K562 (cell line): ENCODE data around the gene NFIC. TPM values are rescaled to one million over a fixed set of nuclear protein-coding genes. Genes with fewer than 3 reads are reported as not detected.

Source experiments
- ATAC-seq: fragments of 200-7000 bp; cut with Tn5 transposase; 3 replicates; pipeline ENCODE4 v1.9.1; 2020; ENCODE audit warnings: moderate library complexity
- BruUV-seq: library from RNA; stranded (reverse); fragments of 400-500 nt; replicated peaks from 2 replicates; lab custom pipeline; 2021; lab: Mats Ljungman, UMichigan
- CTCF ChIA-PET: fragments of 300-600 bp; formaldehyde crosslinking; extraction: SDS; loops from one replicate; lab custom pipeline; 2021; ENCODE audit warnings: low intra/inter-chr PET ratio; lab: Yijun Ruan, JAX
- POLR2A ChIA-PET: fragments of 300-600, 350-650 bp; sonication (Branson Sonifier 250); formaldehyde crosslinking; extraction: SDS; loops from one replicate; lab custom pipeline; 2021; ENCODE audit warnings: antibody characterized with exemption, inconsistent platforms; lab: Yijun Ruan, JAX
- DNase-seq, 4 experiments: peaks; one replicate each; pipeline versions ENCODE4 v3.0.0 to v3.0.0-alpha.2; 2011 to 2018; ENCODE audit warnings: low spot score in 3 of 4, mixed read lengths in 3 of 4; ENCODE audit errors: extremely low read depth in 1 of 4
- FAIRE-seq: peaks from 2 replicates; lab custom pipeline; 2011; peaks lifted over from hg19 to GRCh38; lab: Jason Lieb, UNC
- H2AFZ ChIP-seq: 2 replicates; pipeline ENCODE4 v1.6.0; 2011; ENCODE audit warnings: low read depth, low read length, control low read depth, inconsistent platforms
- H3K27ac ChIP-seq: fragments of 200-600 bp; 3 replicates; pipeline ENCODE4 v1.8.0; 2011; ENCODE audit warnings: low read depth, mild to moderate bottlenecking, control low read depth, inconsistent platforms, low read length, moderate library complexity, mixed read lengths; ENCODE audit errors: extremely low read depth
- H3K27me3 ChIP-seq, 2 experiments: fragments of 300-600 bp in 1 of 2; 2 replicates in 1 of 2; 3 replicates in 1 of 2; pipeline versions ENCODE4 v1.6.0 to v1.8.0; 2011; ENCODE audit warnings: inconsistent platforms in 2 of 2, low read length in 2 of 2, mild to moderate bottlenecking in 1 of 2, mixed read lengths in 1 of 2, moderate library complexity in 1 of 2; ENCODE audit not compliant: control insufficient read depth in 2 of 2, insufficient read depth in 2 of 2
- H3K36me3 ChIP-seq: fragments of 300-600 bp; 3 replicates; pipeline ENCODE4 v1.8.0; 2011; ENCODE audit warnings: mild to moderate bottlenecking, low read length, inconsistent platforms; ENCODE audit not compliant: control insufficient read depth, insufficient read depth
- H3K4me1 ChIP-seq, 2 experiments: fragments of 200-600 bp in 1 of 2; replicated peaks in 1 of 2; 2 replicates in 1 of 2; 3 replicates in 1 of 2; pipeline versions ENCODE4 v1.5.1 to v1.8.0; 2011; ENCODE audit warnings: inconsistent platforms in 2 of 2, low read length in 2 of 2, mild to moderate bottlenecking in 1 of 2, mixed read lengths in 1 of 2, moderate library complexity in 1 of 2; ENCODE audit not compliant: control insufficient read depth in 2 of 2, insufficient read depth in 2 of 2
- H3K4me2 ChIP-seq: 2 replicates; pipeline ENCODE4 v1.6.1; 2011; ENCODE audit warnings: low read length, control low read depth, inconsistent platforms, mixed read lengths; ENCODE audit not compliant: insufficient read depth
- H3K4me3 ChIP-seq: fragments of 200-600 bp; sonication (generic), shearing (Covaris generic); 2 replicates; pipeline ENCODE4 v1.5.1; 2016; ENCODE audit warnings: control low read depth, inconsistent platforms
- H3K79me2 ChIP-seq: fragments of 200-600 bp; 3 replicates; pipeline ENCODE4 v1.8.0; 2011; ENCODE audit warnings: low read length, inconsistent platforms; ENCODE audit not compliant: control insufficient read depth, insufficient read depth
- H3K9ac ChIP-seq, 2 experiments: 2 replicates each; pipeline versions ENCODE4 v1.6.0 to v1.6.1; 2011; ENCODE audit warnings: low read depth in 2 of 2, low read length in 2 of 2, control low read depth in 1 of 2, inconsistent platforms in 1 of 2, mild to moderate bottlenecking in 1 of 2, mixed read lengths in 1 of 2; ENCODE audit not compliant: insufficient read depth in 1 of 2
- H3K9me1 ChIP-seq: one replicate; pipeline ENCODE4 v1.6.0; 2011; ENCODE audit warnings: inconsistent platforms, mild to moderate bottlenecking, low read length, moderate library complexity; ENCODE audit not compliant: control insufficient read depth, insufficient read depth
- H3K9me3 ChIP-seq: replicated peaks from 2 replicates; pipeline ENCODE4 v1.5.1; 2011; ENCODE audit warnings: low read depth, low read length, inconsistent platforms; ENCODE audit not compliant: control insufficient read depth, insufficient read depth
- H4K20me1 ChIP-seq: replicated peaks from 2 replicates; pipeline ENCODE4 v1.6.1; 2011; ENCODE audit warnings: low read length, inconsistent platforms, mixed read lengths; ENCODE audit not compliant: control insufficient read depth, insufficient read depth
- BCOR ChIP-seq: fragments of 450-650 bp; IDR thresholded peaks from 2 replicates; pipeline ENCODE4 v1.6.1; 2016
- BHLHE40 ChIP-seq: IDR thresholded peaks from 2 replicates; pipeline ENCODE4 v1.6.1; 2011; ENCODE audit warnings: low read length, improper control_type of control experiment
- MAX ChIP-seq: sonication (generic); formaldehyde crosslinking; IDR thresholded peaks from 2 replicates; pipeline ENCODE4 v1.9.0; 2022; ENCODE audit warnings: mild to moderate bottlenecking, missing genetic modification reagents
- PHB ChIP-seq: fragments of 250-450 bp; sonication (Bioruptor Pico); IDR thresholded peaks from 2 replicates; pipeline ENCODE4 v1.5.0; 2021
- PURB ChIP-seq: sonication (generic); formaldehyde crosslinking; IDR thresholded peaks from 2 replicates; pipeline ENCODE4 v1.9.0; 2021; ENCODE audit warnings: low read depth, mild to moderate bottlenecking, missing genetic modification reagents
- U2AF1 ChIP-seq: fragments of 200-400 bp; formaldehyde crosslinking; optimal IDR thresholded peaks from 2 replicates; pipeline ENCODE3; 2017; ENCODE audit warnings: mild to moderate bottlenecking, low read depth, low read length, moderate library complexity
- YY1 ChIP-seq, 3 experiments: IDR thresholded peaks; 2 replicates each; pipeline ENCODE4 v1.6.1; 2011; ENCODE audit warnings: low read length in 2 of 3, mild to moderate bottlenecking in 2 of 3, moderate library complexity in 2 of 3, borderline replicate concordance in 1 of 3, control low read depth in 1 of 3, low read depth in 1 of 3; ENCODE audit not compliant: insufficient read depth in 3 of 3, insufficient replicate concordance in 2 of 3, control insufficient read depth in 1 of 3, insufficient read length in 1 of 3; ENCODE audit errors: extremely low read depth in 1 of 3
- ZNF592 ChIP-seq: fragments of 450-650 bp; IDR thresholded peaks from 2 replicates; pipeline ENCODE4 v1.6.1; 2017; ENCODE audit warnings: antibody characterized with exemption, mild to moderate bottlenecking
- whole genome bisulfite sequencing: fragments of 100-300 bp; shearing (Covaris generic); methylation state at CpG from one replicate; pipeline ENCODE4 v1.1.6; 2016; ENCODE audit warnings: low coverage, mixed read lengths; ENCODE audit not compliant: insufficient coverage; ENCODE audit errors: missing lambda C conversion rate; 5-methylcytosine and 5-hydroxymethylcytosine counted together
- in situ Hi-C: fragments of 300-500 bp; cut with MboI; formaldehyde crosslinking; loops from 4 replicates; pipeline ENCODE4 v1.15.0; 2018; ENCODE audit warnings: inconsistent platforms, mixed read lengths
- intact Hi-C: fragments of 100-400 bp; cut with micrococcal nuclease; formaldehyde crosslinking; loops from 2 replicates; pipeline ENCODE4 v1.14.2; 2022
- polyA plus RNA-seq, 8 experiments: library from polyadenylated mRNA; depleted of rRNA in 4 of 8; stranded (reverse) in 5 of 8; unstranded in 3 of 8; fragments of >200 nt; fragmentation: Nextera tagmentation in 2 of 8; fragmentation: Illumina TruSeq in 1 of 8; extraction: Ambion mirVana in 2 of 8; extraction: Trizol in 1 of 8; gene quantifications; 2 replicates each; pipeline versions ENCODE4 v1.2.1 to v1.2.3, GENCODE V29; 2011 to 2014; ENCODE audit warnings: inconsistent platforms in 1 of 8, missing spikeins in 1 of 8
- total RNA-seq, 7 experiments: library from RNA; depleted of rRNA in 6 of 7; stranded (reverse); fragments of >200 nt in 6 of 7; fragmentation: Illumina TruSeq in 2 of 7; extraction: Trizol in 2 of 7; gene quantifications; 2 replicates each; pipeline versions ENCODE4 v1.2.1 to v1.2.3, GENCODE V29; 2011 to 2021; ENCODE audit warnings: low replicate concordance in 1 of 7
- TF ChIP-seq, protein P1 (sequence below): fragments of 450-650 bp; IDR thresholded peaks from 2 replicates; pipeline ENCODE4 v1.6.1; 2018; ENCODE audit not compliant: partially characterized antibody
- TF ChIP-seq, protein P2 (sequence below): fragments of 450-650 bp; formaldehyde crosslinking; conservative IDR thresholded peaks from 2 replicates; pipeline ENCODE4 v1.4.0; 2022; ENCODE audit warnings: mild to moderate bottlenecking, missing genetic modification characterization

Gene NFIC
- total and polyA plus RNA-seq, 9 of the 15 experiments (the other 6 are each of a cell fraction or from before 2014, with no cell fraction given): 0.71 to 62.1 (median 6.9) TPM

DNA sequence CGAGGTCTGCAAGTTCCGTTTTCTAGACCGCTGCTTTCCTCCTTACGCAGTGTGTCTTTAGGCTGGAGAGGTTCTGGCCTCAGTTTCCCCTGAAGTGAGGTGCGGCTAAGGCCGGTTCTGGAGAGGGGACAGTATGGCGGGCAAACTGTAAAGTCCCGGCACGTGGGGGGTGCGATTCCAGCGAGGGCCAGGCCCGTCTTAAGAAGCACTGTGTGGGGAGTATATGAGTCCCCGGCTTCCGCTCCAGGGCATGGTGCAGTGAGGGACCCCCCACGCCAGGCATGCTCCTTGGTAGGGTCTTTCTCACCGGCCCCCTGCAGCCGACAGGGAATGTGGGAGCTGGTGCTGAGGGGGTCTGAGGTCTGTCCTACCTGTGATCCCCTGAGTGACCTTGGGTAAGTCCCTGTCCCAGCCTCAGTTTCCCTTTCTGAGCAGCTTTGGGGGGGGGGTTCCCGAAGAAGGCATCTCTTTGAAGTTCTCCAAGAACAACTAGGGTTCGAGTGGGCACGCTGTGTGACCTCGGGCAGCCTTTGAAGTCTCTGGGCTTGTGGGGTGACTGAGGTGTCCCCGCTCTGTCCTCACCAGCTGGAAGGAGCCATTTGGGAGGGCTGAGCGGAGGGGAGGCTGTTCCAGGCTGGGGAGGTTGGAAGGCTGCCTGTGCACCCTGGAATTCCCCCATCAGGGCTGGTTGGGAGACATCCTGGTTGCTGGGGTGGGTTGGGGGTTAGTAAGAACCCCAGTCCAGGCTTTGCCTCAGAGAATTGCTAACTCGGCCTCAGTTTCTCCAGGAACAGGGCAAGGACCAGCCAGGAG, 1.5 kb downstream of the NFIC start:
- in situ Hi-C loops (no loop called here), intact Hi-C loops (no loop called here)
- CTCF ChIA-PET: no interaction called here
- POLR2A ChIA-PET: interaction anchor here (1.0 kb wide), 1 partner anchor 10 kb away, joined by 5 read pairs; no protein-coding TSS in a partner anchor
- no peaks in the 10 kb centered on the region for H3K27me3 ChIP-seq
- H3K4me1 ChIP-seq: peaks cover 56 to 83% of the 10 kb centered on the region in 2 experiments
- H3K4me2 ChIP-seq: peak overlapping the region; percentile 91
- no peaks in the 10 kb centered on the region for H3K9me1 ChIP-seq
- FAIRE-seq (peak; percentile 19), DNase-seq (peak in 2 of 4 experiments; percentile 38 to 50), ATAC-seq (0 out of 3 replicates have a peak, but pooled peaks have one; percentile 4)
- no peaks in the 10 kb centered on the region for H3K9me3 ChIP-seq
- H3K27ac ChIP-seq: peak overlapping the region; percentile 97
- H3K36me3 ChIP-seq: peaks cover 35% of the 10 kb centered on the region; the same call in 2 of the 3 replicates
- H3K79me2 ChIP-seq: peaks cover 96% of the 10 kb centered on the region
- TSS peak; percentile 37 for BruUV-seq
- peak overlapping the region; percentile 73 for H3K4me3 ChIP-seq
- H2AFZ ChIP-seq: no peak overlapping the region
- peaks cover 29% of the 10 kb centered on the region for H4K20me1 ChIP-seq
- 4% methylated on average over 18 of the region's 24 CpGs for WGBS
- H3K9ac ChIP-seq: peak overlapping the region; percentile 83 to 95
- TF ChIP-seq MAX (CRISPR knock-in tag) (peak; percentile 58), ZNF592 (peak; percentile 69), U2AF1 (no peak), YY1 (IDR thresholded peaks at IDR 0.05; ENCODE audit: borderline replicate concordance in 1 of 3, control insufficient read depth in 1 of 3, extremely low read depth in 1 of 3, insufficient read depth in 3 of 3, insufficient read length in 1 of 3, insufficient replicate concordance in 2 of 3, low read depth in 1 of 3, low read length in 2 of 3) (peak in 1 of 3 experiments; percentile 62), PHB (CRISPR knock-in tag) (no peak), BCOR (peak; percentile 66; the same call in 1 of the 2 replicates), PURB (CRISPR knock-in tag) (no peak), BHLHE40 (0 out of 2 replicates have a peak, but pooled peaks have one; percentile 19)
- TF ChIP-seq, protein P1, sequence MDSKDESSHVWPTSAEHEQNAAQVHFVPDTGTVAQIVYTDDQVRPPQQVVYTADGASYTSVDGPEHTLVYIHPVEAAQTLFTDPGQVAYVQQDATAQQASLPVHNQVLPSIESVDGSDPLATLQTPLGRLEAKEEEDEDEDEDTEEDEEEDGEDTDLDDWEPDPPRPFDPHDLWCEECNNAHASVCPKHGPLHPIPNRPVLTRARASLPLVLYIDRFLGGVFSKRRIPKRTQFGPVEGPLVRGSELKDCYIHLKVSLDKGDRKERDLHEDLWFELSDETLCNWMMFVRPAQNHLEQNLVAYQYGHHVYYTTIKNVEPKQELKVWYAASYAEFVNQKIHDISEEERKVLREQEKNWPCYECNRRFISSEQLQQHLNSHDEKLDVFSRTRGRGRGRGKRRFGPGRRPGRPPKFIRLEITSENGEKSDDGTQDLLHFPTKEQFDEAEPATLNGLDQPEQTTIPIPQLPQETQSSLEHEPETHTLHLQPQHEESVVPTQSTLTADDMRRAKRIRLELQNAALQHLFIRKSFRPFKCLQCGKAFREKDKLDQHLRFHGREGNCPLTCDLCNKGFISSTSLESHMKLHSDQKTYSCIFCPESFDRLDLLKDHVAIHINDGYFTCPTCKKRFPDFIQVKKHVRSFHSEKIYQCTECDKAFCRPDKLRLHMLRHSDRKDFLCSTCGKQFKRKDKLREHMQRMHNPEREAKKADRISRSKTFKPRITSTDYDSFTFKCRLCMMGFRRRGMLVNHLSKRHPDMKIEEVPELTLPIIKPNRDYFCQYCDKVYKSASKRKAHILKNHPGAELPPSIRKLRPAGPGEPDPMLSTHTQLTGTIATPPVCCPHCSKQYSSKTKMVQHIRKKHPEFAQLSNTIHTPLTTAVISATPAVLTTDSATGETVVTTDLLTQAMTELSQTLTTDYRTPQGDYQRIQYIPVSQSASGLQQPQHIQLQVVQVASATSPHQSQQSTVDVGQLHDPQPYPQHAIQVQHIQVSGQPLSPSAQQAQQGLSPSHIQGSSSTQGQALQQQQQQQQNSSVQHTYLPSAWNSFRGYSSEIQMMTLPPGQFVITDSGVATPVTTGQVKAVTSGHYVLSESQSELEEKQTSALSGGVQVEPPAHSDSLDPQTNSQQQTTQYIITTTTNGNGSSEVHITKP: peak; percentile 72
- TF ChIP-seq, protein P2, sequence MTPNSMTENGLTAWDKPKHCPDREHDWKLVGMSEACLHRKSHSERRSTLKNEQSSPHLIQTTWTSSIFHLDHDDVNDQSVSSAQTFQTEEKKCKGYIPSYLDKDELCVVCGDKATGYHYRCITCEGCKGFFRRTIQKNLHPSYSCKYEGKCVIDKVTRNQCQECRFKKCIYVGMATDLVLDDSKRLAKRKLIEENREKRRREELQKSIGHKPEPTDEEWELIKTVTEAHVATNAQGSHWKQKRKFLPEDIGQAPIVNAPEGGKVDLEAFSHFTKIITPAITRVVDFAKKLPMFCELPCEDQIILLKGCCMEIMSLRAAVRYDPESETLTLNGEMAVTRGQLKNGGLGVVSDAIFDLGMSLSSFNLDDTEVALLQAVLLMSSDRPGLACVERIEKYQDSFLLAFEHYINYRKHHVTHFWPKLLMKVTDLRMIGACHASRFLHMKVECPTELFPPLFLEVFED (CRISPR knock-in tag): no peak
